Middle frontal gyrus (tissue), 1 donor: ENCODE measurements around the gene PEAK1.
"Not testable (repeated sequence)": the region's sequence is repeated elsewhere in the genome, so short reads cannot be mapped to it uniquely, and the experiment has no call there.

Experiments used
- DNase-seq: peaks from one replicate; pipeline ENCODE4 v3.0.0-alpha.2; 2015; ENCODE audit warnings: low spot score; ENCODE audit errors: extremely low spot score

PEAK1 gene

GRCh38 chr15:77180270-77180669, 239.6 kb downstream of the PEAK1 start:
- no peak for DNase-seq

- no peak for DNase-seq
Measured at GRCh38 chr15:77179541-77179998, 240.3 kb downstream of the PEAK1 start.

GRCh38 chr15:77178411-77178810, 241.5 kb downstream of the PEAK1 start:
- no peak for DNase-seq

- not testable (repeated sequence) for DNase-seq
Measured at GRCh38 chr15:77176148-77176547, 243.8 kb downstream of the PEAK1 start.

GRCh38 chr15:77173487-77173886, 246.4 kb downstream of the PEAK1 start:
- DNase-seq = no peak

- no peak for DNase-seq
Measured at GRCh38 chr15:77171221-77171967, 248.5 kb downstream of the PEAK1 start.

GRCh38 chr15:77168616-77169015, 251.3 kb downstream of the PEAK1 start:
- DNase-seq = no peak

GRCh38 chr15:77168141-77168540, 251.8 kb downstream of the PEAK1 start:
- DNase-seq = no peak

GRCh38 chr15:77167406-77167805, 252.5 kb downstream of the PEAK1 start:
- no peak for DNase-seq

- no peak for DNase-seq
Measured at GRCh38 chr15:77163781-77164384, 256.0 kb downstream of the PEAK1 start.

GRCh38 chr15:77162872-77163633, 256.9 kb downstream of the PEAK1 start:
- no peak for DNase-seq

GRCh38 chr15:77160562-77161478, 259.1 kb downstream of the PEAK1 start:
- DNase-seq = no peak

- not testable (repeated sequence) for DNase-seq
Measured at GRCh38 chr15:77156000-77156399, 263.9 kb downstream of the PEAK1 start.

- no peak for DNase-seq
Measured at GRCh38 chr15:77148191-77148590, 271.7 kb downstream of the PEAK1 start.

- DNase-seq = no peak
Measured at GRCh38 chr15:77145370-77145769, 274.5 kb downstream of the PEAK1 start.

- DNase-seq = no peak
Measured at GRCh38 chr15:77144492-77145070, 275.3 kb downstream of the PEAK1 start.

GRCh38 chr15:77144026-77144425, 275.9 kb downstream of the PEAK1 start:
- DNase-seq = no peak

GRCh38 chr15:77143616-77144015, 276.3 kb downstream of the PEAK1 start:
- DNase-seq = no peak

GRCh38 chr15:77143191-77143590, 276.7 kb downstream of the PEAK1 start:
- no peak for DNase-seq

- DNase-seq = no peak
Measured at GRCh38 chr15:77140220-77140619, 279.7 kb downstream of the PEAK1 start.

GRCh38 chr15:77139312-77139711, 280.6 kb downstream of the PEAK1 start:
- DNase-seq = no peak
